Measurements from ENCODE around the gene SOCS3.

GRCh38 chr17:78408476-78409050 lies 48.7 kb upstream of the SOCS3 start:
- TF ChIP-seq GATA3 (IDR thresholded peaks at IDR 0.05; ENCODE audit: borderline replicate concordance), result no peak
- TF ChIP-seq EP300 (IDR thresholded peaks at IDR 0.05), result no peak
- no peak for TF ChIP-seq HOXA7 (CRISPR knock-in tag; IDR thresholded peaks at IDR 0.05)
- no peak for TF ChIP-seq JUNB (IDR thresholded peaks at IDR 0.05)
- no peak for TF ChIP-seq CEBPB (IDR thresholded peaks at IDR 0.05)
- no peak for TF ChIP-seq MAFK (IDR thresholded peaks at IDR 0.05; ENCODE audit: partially characterized antibody)

Measured in A549 (cell line).